K562 (cell line): Measurements from ENCODE around the gene TAPBPL. TPM values are rescaled to one million over a fixed set of nuclear protein-coding genes. Genes with fewer than 3 reads are reported as not detected.

Experiments used
- BRF1 ChIP-seq: IDR thresholded peaks from 3 replicates; pipeline ENCODE4 v1.6.1; 2011; ENCODE audit warnings: borderline replicate concordance, mild to moderate bottlenecking; ENCODE audit not compliant: insufficient read length; ENCODE audit errors: extremely low read depth
- CC2D1A ChIP-seq: fragments of 450-650 bp; IDR thresholded peaks from 2 replicates; pipeline ENCODE4 v1.6.1; 2017; ENCODE audit warnings: mild to moderate bottlenecking
- CEBPB ChIP-seq: fragments of 450-650 bp; IDR thresholded peaks from 2 replicates; pipeline ENCODE4 v1.6.1; 2016; ENCODE audit warnings: missing genetic modification characterization, missing compliant biosample characterization
- CREM ChIP-seq: IDR thresholded peaks from 2 replicates; pipeline ENCODE4 v1.6.1; 2014; ENCODE audit warnings: antibody characterized with exemption, low read depth
- CTBP1 ChIP-seq: fragments of 450-650 bp; IDR thresholded peaks from 2 replicates; pipeline ENCODE4 v1.6.1; 2016; ENCODE audit warnings: borderline replicate concordance
- CXXC5 ChIP-seq: fragments of 250-450 bp; sonication (Bioruptor Pico); IDR thresholded peaks from 2 replicates; pipeline ENCODE4 v1.8.0; 2022; ENCODE audit warnings: inconsistent platforms, mild to moderate bottlenecking, moderate library complexity
- EP400 ChIP-seq: fragments of 450-650 bp; IDR thresholded peaks from 2 replicates; pipeline ENCODE4 v1.6.1; 2017; ENCODE audit warnings: antibody characterized with exemption, mild to moderate bottlenecking, moderate library complexity
- HCFC1 ChIP-seq: IDR thresholded peaks from 2 replicates; pipeline ENCODE4 v1.6.1; 2012; ENCODE audit warnings: low read depth, low read length, improper control_type of control experiment
- KLF16 ChIP-seq: IDR thresholded peaks from 2 replicates; pipeline ENCODE4 v1.6.1; 2016; ENCODE audit warnings: antibody characterized with exemption
- MAZ ChIP-seq, 2 experiments: fragments of 450-650 bp in 1 of 2; sonication (generic) in 1 of 2; formaldehyde crosslinking; IDR thresholded peaks in 1 of 2; conservative IDR thresholded peaks in 1 of 2; 2 replicates each; pipeline versions ENCODE4 v1.4.0 to v1.5.0; 2020; ENCODE audit warnings: mild to moderate bottlenecking in 1 of 2, missing genetic modification reagents in 1 of 2
- MYC ChIP-seq, 2 experiments: fragments of 250-450 bp in 1 of 2; sonication (Bioruptor Pico) in 1 of 2; IDR thresholded peaks; 2 replicates each; pipeline versions ENCODE4 v1.5.1 to v1.6.1; 2012 to 2021; ENCODE audit warnings: low read depth in 2 of 2, borderline replicate concordance in 1 of 2, improper control_type of control experiment in 1 of 2, low read length in 1 of 2, mild to moderate bottlenecking in 1 of 2, moderate library complexity in 1 of 2
- RAD51 ChIP-seq: fragments of 450-650 bp; IDR thresholded peaks from 2 replicates; pipeline ENCODE4 v1.7.1; 2016; ENCODE audit warnings: low read depth, mild to moderate bottlenecking, borderline replicate concordance
- SAFB ChIP-seq: fragments of 200-400 bp; formaldehyde crosslinking; IDR thresholded peaks from 2 replicates; pipeline ENCODE4 v1.6.1; 2017; ENCODE audit warnings: low read depth, low read length, borderline replicate concordance
- SMC3 ChIP-seq: conservative IDR thresholded peaks from 2 replicates; pipeline ENCODE4 v1.6.1; 2011; ENCODE audit warnings: low read depth, low read length, improper control_type of control experiment; ENCODE audit not compliant: insufficient read depth
- SRSF7 ChIP-seq: fragments of 200-400 bp; formaldehyde crosslinking; optimal IDR thresholded peaks from 2 replicates; pipeline ENCODE3; 2017; ENCODE audit warnings: mild to moderate bottlenecking, low read depth, low read length
- STAG1 ChIP-seq: sonication (generic); formaldehyde crosslinking; IDR thresholded peaks from 2 replicates; pipeline ENCODE4 v1.5.0; 2020; ENCODE audit warnings: missing genetic modification reagents, borderline replicate concordance
- TOE1 ChIP-seq, 2 experiments: fragments of 450-650 bp in 1 of 2; sonication (generic) in 1 of 2; formaldehyde crosslinking in 1 of 2; IDR thresholded peaks; 2 replicates each; pipeline versions ENCODE4 v1.7.1 to v1.8.0; 2016 to 2022; ENCODE audit warnings: borderline replicate concordance in 2 of 2, mild to moderate bottlenecking in 2 of 2, antibody characterized with exemption in 1 of 2, inconsistent platforms in 1 of 2, low read depth in 1 of 2, missing genetic modification reagents in 1 of 2, moderate library complexity in 1 of 2
- polyA plus RNA-seq, 8 experiments: library from polyadenylated mRNA; depleted of rRNA in 4 of 8; stranded (reverse) in 5 of 8; unstranded in 3 of 8; fragments of >200 nt; fragmentation: Nextera tagmentation in 2 of 8; fragmentation: Illumina TruSeq in 1 of 8; extraction: Ambion mirVana in 2 of 8; extraction: Trizol in 1 of 8; gene quantifications; 2 replicates each; pipeline versions ENCODE4 v1.2.1 to v1.2.3, GENCODE V29; 2011 to 2014; ENCODE audit warnings: inconsistent platforms in 1 of 8, missing spikeins in 1 of 8
- total RNA-seq, 7 experiments: library from RNA; depleted of rRNA in 6 of 7; stranded (reverse); fragments of >200 nt in 6 of 7; fragmentation: Illumina TruSeq in 2 of 7; extraction: Trizol in 2 of 7; gene quantifications; 2 replicates each; pipeline versions ENCODE4 v1.2.1 to v1.2.3, GENCODE V29; 2011 to 2021; ENCODE audit warnings: low replicate concordance in 1 of 7
- TF ChIP-seq, protein P1 (sequence below): fragments of 200-800 bp; sonication (Bioruptor generic); IDR thresholded peaks from 2 replicates; pipeline ENCODE4 v1.6.1; 2017; ENCODE audit warnings: missing genetic modification characterization, missing compliant biosample characterization
- TF ChIP-seq, protein P2 (sequence below): fragments of 450-650 bp; conservative IDR thresholded peaks from 2 replicates; pipeline ENCODE4 v1.6.1; 2016; ENCODE audit warnings: missing genetic modification characterization, low read depth, mild to moderate bottlenecking, missing compliant biosample characterization, moderate library complexity
- TF ChIP-seq, protein P3 (sequence below): sonication (generic); formaldehyde crosslinking; IDR thresholded peaks from 2 replicates; pipeline ENCODE4 v1.8.0; 2022; ENCODE audit warnings: missing genetic modification reagents, mild to moderate bottlenecking, moderate library complexity, borderline replicate concordance
- TF ChIP-seq, protein P4 (sequence below), 2 experiments: fragments of 450-650 bp; conservative IDR thresholded peaks; 2 replicates each; pipeline ENCODE4 v1.6.1; 2017; ENCODE audit warnings: mild to moderate bottlenecking in 2 of 2, moderate library complexity in 2 of 2

The TAPBPL gene
- total and polyA plus RNA-seq, 9 of the 15 experiments (the other 6 are each of a cell fraction or from before 2014, with no cell fraction given) = 0.29 to 1.6 (median 0.45) TPM

DNA sequence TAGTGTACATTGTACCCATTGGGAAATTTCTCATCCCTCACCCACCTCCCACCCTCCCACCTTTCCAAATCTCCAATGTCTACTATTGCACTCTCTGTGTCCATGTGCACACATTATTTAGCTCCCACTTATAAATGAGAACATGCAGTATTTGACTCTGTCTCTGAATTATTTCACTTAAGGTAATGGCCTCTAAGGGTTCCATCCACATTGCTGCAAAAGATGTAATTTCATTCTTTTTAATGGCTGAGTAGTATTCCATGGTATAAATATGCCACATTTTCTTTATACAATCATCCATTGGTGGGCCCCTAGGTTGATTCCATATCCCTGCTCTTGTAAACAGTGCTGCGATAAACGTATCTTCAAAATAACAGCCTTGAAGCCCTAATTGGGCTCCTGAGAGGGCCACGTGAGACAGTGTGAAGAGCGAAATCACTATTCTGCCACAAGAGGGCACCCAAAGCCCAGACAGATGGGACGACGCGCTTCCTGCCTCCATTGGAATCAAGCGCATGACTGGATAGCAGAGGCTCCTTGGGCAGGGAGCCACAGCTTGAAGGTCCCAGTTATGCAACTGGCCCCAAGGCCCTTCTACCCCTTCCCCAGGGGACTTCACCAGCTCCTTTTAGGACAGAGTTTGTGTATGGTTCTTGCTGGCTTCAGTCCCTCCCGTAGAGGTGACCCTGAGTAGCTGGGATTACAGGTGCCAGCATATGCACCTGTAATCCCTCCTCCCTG, 28.4 kb upstream of the TAPBPL start (continued):
- TF ChIP-seq, protein P1, sequence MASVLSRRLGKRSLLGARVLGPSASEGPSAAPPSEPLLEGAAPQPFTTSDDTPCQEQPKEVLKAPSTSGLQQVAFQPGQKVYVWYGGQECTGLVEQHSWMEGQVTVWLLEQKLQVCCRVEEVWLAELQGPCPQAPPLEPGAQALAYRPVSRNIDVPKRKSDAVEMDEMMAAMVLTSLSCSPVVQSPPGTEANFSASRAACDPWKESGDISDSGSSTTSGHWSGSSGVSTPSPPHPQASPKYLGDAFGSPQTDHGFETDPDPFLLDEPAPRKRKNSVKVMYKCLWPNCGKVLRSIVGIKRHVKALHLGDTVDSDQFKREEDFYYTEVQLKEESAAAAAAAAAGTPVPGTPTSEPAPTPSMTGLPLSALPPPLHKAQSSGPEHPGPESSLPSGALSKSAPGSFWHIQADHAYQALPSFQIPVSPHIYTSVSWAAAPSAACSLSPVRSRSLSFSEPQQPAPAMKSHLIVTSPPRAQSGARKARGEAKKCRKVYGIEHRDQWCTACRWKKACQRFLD = no peak
- TF ChIP-seq, protein P2, sequence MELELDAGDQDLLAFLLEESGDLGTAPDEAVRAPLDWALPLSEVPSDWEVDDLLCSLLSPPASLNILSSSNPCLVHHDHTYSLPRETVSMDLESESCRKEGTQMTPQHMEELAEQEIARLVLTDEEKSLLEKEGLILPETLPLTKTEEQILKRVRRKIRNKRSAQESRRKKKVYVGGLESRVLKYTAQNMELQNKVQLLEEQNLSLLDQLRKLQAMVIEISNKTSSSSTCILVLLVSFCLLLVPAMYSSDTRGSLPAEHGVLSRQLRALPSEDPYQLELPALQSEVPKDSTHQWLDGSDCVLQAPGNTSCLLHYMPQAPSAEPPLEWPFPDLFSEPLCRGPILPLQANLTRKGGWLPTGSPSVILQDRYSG (tag) = no peak
- TF ChIP-seq, protein P3, sequence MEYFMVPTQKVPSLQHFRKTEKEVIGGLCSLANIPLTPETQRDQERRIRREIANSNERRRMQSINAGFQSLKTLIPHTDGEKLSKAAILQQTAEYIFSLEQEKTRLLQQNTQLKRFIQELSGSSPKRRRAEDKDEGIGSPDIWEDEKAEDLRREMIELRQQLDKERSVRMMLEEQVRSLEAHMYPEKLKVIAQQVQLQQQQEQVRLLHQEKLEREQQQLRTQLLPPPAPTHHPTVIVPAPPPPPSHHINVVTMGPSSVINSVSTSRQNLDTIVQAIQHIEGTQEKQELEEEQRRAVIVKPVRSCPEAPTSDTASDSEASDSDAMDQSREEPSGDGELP (CRISPR knock-in tag) = peak; percentile 51; the same call in 1 of the 2 replicates
- TF ChIP-seq, protein P4, sequence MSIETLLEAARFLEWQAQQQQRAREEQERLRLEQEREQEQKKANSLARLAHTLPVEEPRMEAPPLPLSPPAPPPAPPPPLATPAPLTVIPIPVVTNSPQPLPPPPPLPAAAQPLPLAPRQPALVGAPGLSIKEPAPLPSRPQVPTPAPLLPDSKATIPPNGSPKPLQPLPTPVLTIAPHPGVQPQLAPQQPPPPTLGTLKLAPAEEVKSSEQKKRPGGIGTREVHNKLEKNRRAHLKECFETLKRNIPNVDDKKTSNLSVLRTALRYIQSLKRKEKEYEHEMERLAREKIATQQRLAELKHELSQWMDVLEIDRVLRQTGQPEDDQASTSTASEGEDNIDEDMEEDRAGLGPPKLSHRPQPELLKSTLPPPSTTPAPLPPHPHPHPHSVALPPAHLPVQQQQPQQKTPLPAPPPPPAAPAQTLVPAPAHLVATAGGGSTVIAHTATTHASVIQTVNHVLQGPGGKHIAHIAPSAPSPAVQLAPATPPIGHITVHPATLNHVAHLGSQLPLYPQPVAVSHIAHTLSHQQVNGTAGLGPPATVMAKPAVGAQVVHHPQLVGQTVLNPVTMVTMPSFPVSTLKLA (conservative IDR thresholded peaks at IDR 0.05) = peak; percentile 39 to 46; a peak in 1 of 4 replicates
- TF ChIP-seq HCFC1 (0 out of 2 replicates have a peak, but pooled peaks have one; percentile 14), CXXC5 (CRISPR knock-in tag) (no peak), STAG1 (peak; percentile 41; the same call in 1 of the 2 replicates), BRF1 (no peak), CC2D1A (peak; percentile 75), EP400 (peak; percentile 44), TOE1 (IDR thresholded peaks at IDR 0.05; ENCODE audit: borderline replicate concordance) (0 out of 2 replicates have a peak, but pooled peaks have one; percentile 41), TOE1 (CRISPR knock-in tag; IDR thresholded peaks at IDR 0.05; ENCODE audit: borderline replicate concordance, low read depth) (no peak), KLF16 (0 out of 2 replicates have a peak, but pooled peaks have one; percentile 14), MAZ (CRISPR knock-in tag; conservative IDR thresholded peaks at IDR 0.05 in 1 of 2, IDR thresholded peaks at IDR 0.05 in 1 of 2) (0 out of 4 replicates have a peak, but pooled peaks of 1 of the 2 experiments have one; percentile 29), SRSF7 (no peak), SAFB (no peak), RAD51 (peak; percentile 45; the same call in 1 of the 2 replicates), CREM (peak; percentile 46; the same call in 1 of the 2 replicates), SMC3 (peak; percentile 85), MYC (IDR thresholded peaks at IDR 0.05; ENCODE audit: low read depth, low read length) (peak; percentile 82), MYC (CRISPR knock-in tag; IDR thresholded peaks at IDR 0.05; ENCODE audit: borderline replicate concordance, low read depth) (no peak), CTBP1 (peak; percentile 31; the same call in 1 of the 2 replicates), CEBPB (tag) (peak; percentile 31; the same call in 1 of the 2 replicates)
